HepG2 (cell line): ENCODE data around the gene PIAS3. TPM values are rescaled to one million over a fixed set of nuclear protein-coding genes. Genes with fewer than 3 reads are reported as not detected.

Experiments used
- EZH2 ChIP-seq: conservative IDR thresholded peaks from 2 replicates; pipeline ENCODE4 v1.6.1; 2012; ENCODE audit warnings: mild to moderate bottlenecking, low read depth, low read length, moderate library complexity
- HIVEP1 ChIP-seq: sonication (generic); formaldehyde crosslinking; IDR thresholded peaks from 2 replicates; pipeline ENCODE4 v1.4.0; 2020; ENCODE audit warnings: mild to moderate bottlenecking, missing genetic modification reagents
- HMG20B ChIP-seq: conservative IDR thresholded peaks from 2 replicates; pipeline ENCODE4 v1.6.1; 2016; ENCODE audit warnings: missing genetic modification reagents, missing compliant biosample characterization
- JDP2 ChIP-seq: sonication (generic); formaldehyde crosslinking; IDR thresholded peaks from 2 replicates; pipeline ENCODE4 v1.8.1; 2022; ENCODE audit warnings: missing genetic modification reagents, borderline replicate concordance
- NBN ChIP-seq: fragments of 450-650 bp; conservative IDR thresholded peaks from 2 replicates; pipeline ENCODE4 v1.6.1; 2017
- PHF21A ChIP-seq: sonication (generic); formaldehyde crosslinking; IDR thresholded peaks from 2 replicates; pipeline ENCODE4 v1.5.0; 2020; ENCODE audit warnings: mild to moderate bottlenecking, missing genetic modification reagents
- SMAD1 ChIP-seq: sonication (generic); formaldehyde crosslinking; IDR thresholded peaks from 2 replicates; pipeline ENCODE4 v1.4.0; 2020; ENCODE audit warnings: missing genetic modification reagents, low read depth, mild to moderate bottlenecking, borderline replicate concordance
- SP4 ChIP-seq: sonication (generic); formaldehyde crosslinking; IDR thresholded peaks from 2 replicates; pipeline ENCODE4 v1.8.1; 2023; ENCODE audit warnings: mild to moderate bottlenecking, missing genetic modification reagents
- SP5 ChIP-seq: IDR thresholded peaks from 2 replicates; pipeline ENCODE4 v1.6.1; 2016; ENCODE audit warnings: low read depth, borderline replicate concordance
- TAF1 ChIP-seq: sonication (generic); formaldehyde crosslinking; IDR thresholded peaks from 2 replicates; pipeline ENCODE4 v1.4.0; 2020; ENCODE audit warnings: missing genetic modification reagents
- YEATS2 ChIP-seq: sonication (generic); formaldehyde crosslinking; IDR thresholded peaks from 2 replicates; pipeline ENCODE4 v1.4.0; 2020; ENCODE audit warnings: missing genetic modification reagents, borderline replicate concordance
- ZKSCAN1 ChIP-seq: fragments of 150-350 bp; IDR thresholded peaks from 2 replicates; pipeline ENCODE4 v1.6.1; 2014; ENCODE audit warnings: low read length
- ZKSCAN8 ChIP-seq: IDR thresholded peaks from 2 replicates; pipeline ENCODE4 v1.6.1; 2016; ENCODE audit warnings: borderline replicate concordance, missing genetic modification reagents, missing compliant biosample characterization
- ZNF329 ChIP-seq: sonication (generic); formaldehyde crosslinking; IDR thresholded peaks from 2 replicates; pipeline ENCODE4 v1.9.0; 2021; ENCODE audit warnings: low read depth, mild to moderate bottlenecking, missing genetic modification reagents
- ZNF839 ChIP-seq: sonication (generic); formaldehyde crosslinking; IDR thresholded peaks from 2 replicates; pipeline ENCODE4 v1.4.0; 2020; ENCODE audit warnings: missing genetic modification reagents, mild to moderate bottlenecking, borderline replicate concordance
- polyA plus RNA-seq, 8 experiments: library from polyadenylated mRNA; depleted of rRNA in 3 of 8; stranded (reverse) in 7 of 8; unstranded in 1 of 8; fragments of >200 nt; fragmentation: Illumina TruSeq in 4 of 8; extraction: Trizol in 4 of 8; gene quantifications; 2 replicates each; pipeline versions ENCODE4 v1.2.1 to v1.2.3, GENCODE V29; 2011 to 2016; ENCODE audit warnings: low read depth in 4 of 8, missing spikeins in 1 of 8, mixed read lengths in 1 of 8; ENCODE audit not compliant: insufficient read depth in 1 of 8
- total RNA-seq, 5 experiments: library from RNA; depleted of rRNA; stranded (reverse); fragments of >200 nt; fragmentation: Illumina TruSeq; extraction: Trizol; gene quantifications; 2 replicates each; pipeline ENCODE4 v1.2.3, GENCODE V29; 2016; ENCODE audit warnings: low read depth in 1 of 5
- TF ChIP-seq, protein P1 (sequence below), 2 experiments: sonication (generic) in 1 of 2; formaldehyde crosslinking in 1 of 2; IDR thresholded peaks; 2 replicates each; pipeline versions ENCODE4 v1.4.0 to v1.6.1; 2016 to 2020; ENCODE audit warnings: borderline replicate concordance in 1 of 2, low read depth in 1 of 2, mild to moderate bottlenecking in 1 of 2, missing genetic modification reagents in 1 of 2
- TF ChIP-seq, protein P2 (sequence below): sonication (generic); formaldehyde crosslinking; IDR thresholded peaks from 2 replicates; pipeline ENCODE4 v1.4.0; 2020; ENCODE audit warnings: missing genetic modification reagents
- TF ChIP-seq, protein P3 (sequence below): sonication (generic); formaldehyde crosslinking; IDR thresholded peaks from 2 replicates; pipeline ENCODE4 v1.4.0; 2020; ENCODE audit warnings: mild to moderate bottlenecking, missing genetic modification reagents
- TF ChIP-seq, protein P4 (sequence below): sonication (generic); formaldehyde crosslinking; IDR thresholded peaks from 2 replicates; pipeline ENCODE4 v1.8.1; 2023; ENCODE audit warnings: missing genetic modification reagents, mild to moderate bottlenecking, borderline replicate concordance
- TF ChIP-seq, protein P5 (sequence below): sonication (generic); formaldehyde crosslinking; IDR thresholded peaks from 2 replicates; pipeline ENCODE4 v1.5.0; 2020; ENCODE audit warnings: mild to moderate bottlenecking, missing genetic modification reagents
- TF ChIP-seq, protein P6 (sequence below): sonication (generic); formaldehyde crosslinking; IDR thresholded peaks from 2 replicates; pipeline ENCODE4 v1.5.0; 2020; ENCODE audit warnings: missing genetic modification reagents

Gene PIAS3
- total and polyA plus RNA-seq, 2 of the 13 experiments (the other 11 are each of a cell fraction or from before 2014, with no cell fraction given): 3.7 to 8.0 TPM

DNA sequence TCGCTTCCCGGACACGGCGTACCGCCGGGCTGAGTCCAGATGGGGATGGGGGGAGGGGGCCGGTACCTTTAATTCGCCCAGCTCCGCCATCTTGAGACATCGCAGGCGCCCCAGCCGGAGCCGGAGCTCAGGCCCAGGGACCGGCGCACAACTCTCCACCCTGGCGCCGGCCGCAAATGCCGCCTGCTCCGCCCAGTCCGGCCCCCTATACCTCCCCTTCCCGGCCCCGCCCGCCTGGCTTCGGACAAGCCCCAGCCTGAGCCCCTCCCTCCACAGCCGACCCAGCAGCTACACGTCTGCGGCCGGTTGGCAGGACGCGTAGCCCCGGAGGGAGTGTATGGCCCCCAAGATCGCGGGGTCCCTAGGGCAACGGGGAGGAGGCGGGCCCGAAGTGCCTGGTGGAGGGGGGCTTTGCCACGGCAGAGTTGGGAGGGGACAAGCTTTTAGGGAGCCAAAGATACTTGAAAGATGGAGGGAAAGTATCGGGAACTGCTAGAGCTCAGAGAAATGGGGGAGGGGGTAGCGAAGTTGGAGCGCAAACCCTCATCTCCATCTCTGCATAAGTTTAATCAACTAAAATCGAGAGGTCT, at the start of gene PIAS3 (continued):
- TF ChIP-seq ZNF329 (no peak), JDP2 (CRISPR knock-in tag) (no peak), ZKSCAN1 (no peak), HIVEP1 (peak; percentile 65), ZNF839 (CRISPR knock-in tag) (no peak; the same call in 1 of the 2 replicates), PHF21A (no peak), ZKSCAN8 (CRISPR knock-in tag) (no peak), YEATS2 (CRISPR knock-in tag) (0 out of 2 replicates have a peak, but pooled peaks have one; percentile 18), SMAD1 (CRISPR knock-in tag) (no peak), TAF1 (CRISPR knock-in tag) (peak; percentile 59), NBN (no peak), SP5 (CRISPR knock-in tag) (peak; percentile 91), SP4 (peak; percentile 83), EZH2 (no peak), HMG20B (CRISPR knock-in tag) (no peak)
- TF ChIP-seq, protein P1, sequence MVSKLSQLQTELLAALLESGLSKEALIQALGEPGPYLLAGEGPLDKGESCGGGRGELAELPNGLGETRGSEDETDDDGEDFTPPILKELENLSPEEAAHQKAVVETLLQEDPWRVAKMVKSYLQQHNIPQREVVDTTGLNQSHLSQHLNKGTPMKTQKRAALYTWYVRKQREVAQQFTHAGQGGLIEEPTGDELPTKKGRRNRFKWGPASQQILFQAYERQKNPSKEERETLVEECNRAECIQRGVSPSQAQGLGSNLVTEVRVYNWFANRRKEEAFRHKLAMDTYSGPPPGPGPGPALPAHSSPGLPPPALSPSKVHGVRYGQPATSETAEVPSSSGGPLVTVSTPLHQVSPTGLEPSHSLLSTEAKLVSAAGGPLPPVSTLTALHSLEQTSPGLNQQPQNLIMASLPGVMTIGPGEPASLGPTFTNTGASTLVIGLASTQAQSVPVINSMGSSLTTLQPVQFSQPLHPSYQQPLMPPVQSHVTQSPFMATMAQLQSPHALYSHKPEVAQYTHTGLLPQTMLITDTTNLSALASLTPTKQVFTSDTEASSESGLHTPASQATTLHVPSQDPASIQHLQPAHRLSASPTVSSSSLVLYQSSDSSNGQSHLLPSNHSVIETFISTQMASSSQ (IDR thresholded peaks at IDR 0.05; ENCODE audit: low read depth): no peak
- TF ChIP-seq, protein P1 (CRISPR knock-in tag; IDR thresholded peaks at IDR 0.05; ENCODE audit: borderline replicate concordance): no peak
- TF ChIP-seq, protein P2, sequence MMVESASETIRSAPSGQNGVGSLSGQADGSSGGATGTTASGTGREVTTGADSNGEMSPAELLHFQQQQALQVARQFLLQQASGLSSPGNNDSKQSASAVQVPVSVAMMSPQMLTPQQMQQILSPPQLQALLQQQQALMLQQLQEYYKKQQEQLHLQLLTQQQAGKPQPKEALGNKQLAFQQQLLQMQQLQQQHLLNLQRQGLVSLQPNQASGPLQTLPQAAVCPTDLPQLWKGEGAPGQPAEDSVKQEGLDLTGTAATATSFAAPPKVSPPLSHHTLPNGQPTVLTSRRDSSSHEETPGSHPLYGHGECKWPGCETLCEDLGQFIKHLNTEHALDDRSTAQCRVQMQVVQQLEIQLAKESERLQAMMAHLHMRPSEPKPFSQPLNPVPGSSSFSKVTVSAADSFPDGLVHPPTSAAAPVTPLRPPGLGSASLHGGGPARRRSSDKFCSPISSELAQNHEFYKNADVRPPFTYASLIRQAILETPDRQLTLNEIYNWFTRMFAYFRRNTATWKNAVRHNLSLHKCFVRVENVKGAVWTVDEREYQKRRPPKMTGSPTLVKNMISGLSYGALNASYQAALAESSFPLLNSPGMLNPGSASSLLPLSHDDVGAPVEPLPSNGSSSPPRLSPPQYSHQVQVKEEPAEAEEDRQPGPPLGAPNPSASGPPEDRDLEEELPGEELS: no peak
- TF ChIP-seq, protein P3, sequence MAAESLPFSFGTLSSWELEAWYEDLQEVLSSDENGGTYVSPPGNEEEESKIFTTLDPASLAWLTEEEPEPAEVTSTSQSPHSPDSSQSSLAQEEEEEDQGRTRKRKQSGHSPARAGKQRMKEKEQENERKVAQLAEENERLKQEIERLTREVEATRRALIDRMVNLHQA (CRISPR knock-in tag): no peak
- TF ChIP-seq, protein P4, sequence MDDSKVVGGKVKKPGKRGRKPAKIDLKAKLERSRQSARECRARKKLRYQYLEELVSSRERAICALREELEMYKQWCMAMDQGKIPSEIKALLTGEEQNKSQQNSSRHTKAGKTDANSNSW (CRISPR knock-in tag): no peak
- TF ChIP-seq, protein P5, sequence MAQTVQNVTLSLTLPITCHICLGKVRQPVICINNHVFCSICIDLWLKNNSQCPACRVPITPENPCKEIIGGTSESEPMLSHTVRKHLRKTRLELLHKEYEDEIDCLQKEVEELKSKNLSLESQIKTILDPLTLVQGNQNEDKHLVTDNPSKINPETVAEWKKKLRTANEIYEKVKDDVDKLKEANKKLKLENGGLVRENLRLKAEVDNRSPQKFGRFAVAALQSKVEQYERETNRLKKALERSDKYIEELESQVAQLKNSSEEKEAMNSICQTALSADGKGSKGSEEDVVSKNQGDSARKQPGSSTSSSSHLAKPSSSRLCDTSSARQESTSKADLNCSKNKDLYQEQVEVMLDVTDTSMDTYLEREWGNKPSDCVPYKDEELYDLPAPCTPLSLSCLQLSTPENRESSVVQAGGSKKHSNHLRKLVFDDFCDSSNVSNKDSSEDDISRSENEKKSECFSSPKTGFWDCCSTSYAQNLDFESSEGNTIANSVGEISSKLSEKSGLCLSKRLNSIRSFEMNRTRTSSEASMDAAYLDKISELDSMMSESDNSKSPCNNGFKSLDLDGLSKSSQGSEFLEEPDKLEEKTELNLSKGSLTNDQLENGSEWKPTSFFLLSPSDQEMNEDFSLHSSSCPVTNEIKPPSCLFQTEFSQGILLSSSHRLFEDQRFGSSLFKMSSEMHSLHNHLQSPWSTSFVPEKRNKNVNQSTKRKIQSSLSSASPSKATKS: no peak
- TF ChIP-seq, protein P6, sequence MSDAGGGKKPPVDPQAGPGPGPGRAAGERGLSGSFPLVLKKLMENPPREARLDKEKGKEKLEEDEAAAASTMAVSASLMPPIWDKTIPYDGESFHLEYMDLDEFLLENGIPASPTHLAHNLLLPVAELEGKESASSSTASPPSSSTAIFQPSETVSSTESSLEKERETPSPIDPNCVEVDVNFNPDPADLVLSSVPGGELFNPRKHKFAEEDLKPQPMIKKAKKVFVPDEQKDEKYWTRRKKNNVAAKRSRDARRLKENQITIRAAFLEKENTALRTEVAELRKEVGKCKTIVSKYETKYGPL (CRISPR knock-in tag): no peak
